Hepatocyte (in vitro differentiated cells): Measurements from ENCODE around the gene ADGRL3. TPM values are rescaled to one million over a fixed set of nuclear protein-coding genes. Genes with fewer than 3 reads are reported as not detected.

Experiments
- DNase-seq: peaks from one replicate; pipeline ENCODE4 v3.0.0-alpha.2; 2016; ENCODE audit warnings: low spot score
- H2AFZ ChIP-seq: fragments of 200-600 bp; sonication (generic); 2 replicates; pipeline ENCODE4 v1.6.0; 2016; ENCODE audit warnings: antibody characterized with exemption, mild to moderate bottlenecking
- H3K27ac ChIP-seq: fragments of 200-600 bp; sonication (generic); 2 replicates; pipeline ENCODE4 v1.5.1; 2016; ENCODE audit warnings: mild to moderate bottlenecking
- H3K27me3 ChIP-seq: fragments of 200-600 bp; sonication (generic); 2 replicates; pipeline ENCODE4 v1.6.1; 2016
- H3K36me3 ChIP-seq: fragments of 200-600 bp; sonication (generic); replicated peaks from 2 replicates; pipeline ENCODE4 v1.5.1; 2016; ENCODE audit warnings: low read depth; ENCODE audit not compliant: insufficient read depth
- H3K4me1 ChIP-seq: fragments of 200-600 bp; sonication (generic); 2 replicates; pipeline ENCODE4 v1.5.1; 2016; ENCODE audit warnings: mild to moderate bottlenecking, moderate library complexity; ENCODE audit not compliant: insufficient read depth
- H3K4me2 ChIP-seq: fragments of 200-600 bp; sonication (generic); 2 replicates; pipeline ENCODE4 v1.6.0; 2016
- H3K4me3 ChIP-seq: fragments of 200-600 bp; sonication (generic); 2 replicates; pipeline ENCODE4 v1.5.1; 2016; ENCODE audit warnings: mild to moderate bottlenecking
- H3K79me2 ChIP-seq: fragments of 200-600 bp; sonication (generic); 2 replicates; pipeline ENCODE4 v1.6.0; 2017; ENCODE audit warnings: mild to moderate bottlenecking
- H3K9me2 ChIP-seq: fragments of 200-600 bp; sonication (generic); replicated peaks from 2 replicates; pipeline ENCODE4 v1.6.0; 2017; ENCODE audit warnings: mild to moderate bottlenecking; ENCODE audit not compliant: insufficient read depth
- H3K9me3 ChIP-seq: fragments of 200-600 bp; sonication (generic); 2 replicates; pipeline ENCODE4 v1.5.1; 2016; ENCODE audit warnings: low read depth, mild to moderate bottlenecking
- H4K20me1 ChIP-seq: fragments of 200-600 bp; sonication (generic); 2 replicates; pipeline ENCODE4 v1.6.0; 2016; ENCODE audit warnings: mild to moderate bottlenecking; ENCODE audit not compliant: insufficient read depth, poor library complexity, severe bottlenecking
- CTCF ChIP-seq: fragments of 200-600 bp; sonication (generic); IDR thresholded peaks from 2 replicates; pipeline ENCODE4 v1.5.1; 2016; ENCODE audit warnings: antibody characterized with exemption, mild to moderate bottlenecking; ENCODE audit not compliant: poor library complexity
- EZH2 ChIP-seq: fragments of 200-600 bp; sonication (generic); IDR thresholded peaks from 2 replicates; pipeline ENCODE4 v1.6.1; 2016; ENCODE audit warnings: antibody characterized with exemption, mild to moderate bottlenecking, borderline replicate concordance
- EZH2phosphoT487 ChIP-seq: fragments of 200-600 bp; sonication (generic); IDR thresholded peaks from one replicate; pipeline ENCODE4 v1.6.1; 2018; ENCODE audit warnings: antibody characterized with exemption, mild to moderate bottlenecking, low read depth, moderate library complexity; ENCODE audit not compliant: unreplicated experiment, severe bottlenecking
- WGBS: methylation state at CpG from one replicate; pipeline ENCODE4 v1.1.6; 2016; ENCODE audit warnings: low lambda C conversion rate; ENCODE audit errors: missing lambda C conversion rate; 5-methylcytosine and 5-hydroxymethylcytosine counted together
- polyA plus RNA-seq: library from polyadenylated mRNA; unstranded; fragments of >200 nt; fragmentation: Nextera tagmentation; extraction: Ambion mirVana; gene quantifications from 2 replicates; pipeline ENCODE4 v1.2.1, GENCODE V29; 2016
- total RNA-seq: library from RNA; depleted of rRNA; stranded (reverse); fragments of >200 nt; gene quantifications from 2 replicates; pipeline ENCODE4 v1.2.3, GENCODE V29; 2014

Gene ADGRL3
- total and polyA plus RNA-seq, 2 experiments from 2014 or later: 4.4 to 21.2 TPM

GRCh38 chr4:61827907-61828391, 627.8 kb downstream of the ADGRL3 start:
- Histone ChIP-seq H4K20me1 (no peaks in the 10 kb centered on the region), H3K36me3 (no peaks in the 10 kb centered on the region), H3K27ac (no peak overlapping the region), H3K4me2 (no peak overlapping the region), H3K4me1 (no peaks in the 10 kb centered on the region), H3K9me3 (no peaks in the 10 kb centered on the region), H3K9me2 (no peaks in the 10 kb centered on the region), H2AFZ (no peak overlapping the region), H3K27me3 (no peaks in the 10 kb centered on the region), H3K79me2 (no peaks in the 10 kb centered on the region), H3K4me3 (no peak overlapping the region)
- 8% methylated on average over 1 of the region's 1 CpG for WGBS
- DNase-seq: no peak
- TF ChIP-seq EZH2phosphoT487 (no peak), EZH2 (no peak), CTCF (no peak)

GRCh38 chr4:61828960-61829359, 628.8 kb downstream of the ADGRL3 start:
- WGBS: 56% methylated on average over 3 of the region's 3 CpGs
- no peak overlapping the region for H3K4me2 ChIP-seq
- no peak for DNase-seq

GRCh38 chr4:61831987-61832386, 631.9 kb downstream of the ADGRL3 start:
- no peaks in the 10 kb centered on the region for H3K27me3 ChIP-seq
- no peak overlapping the region for H3K27ac ChIP-seq
- no peaks in the 10 kb centered on the region for H3K36me3 ChIP-seq
- H3K9me3 ChIP-seq: no peaks in the 10 kb centered on the region
- no peak for TF ChIP-seq EZH2phosphoT487
- TF ChIP-seq CTCF: no peak
- no peak for TF ChIP-seq EZH2
- H2AFZ ChIP-seq: no peak overlapping the region
- no peaks in the 10 kb centered on the region for H3K4me1 ChIP-seq
- H4K20me1 ChIP-seq: no peaks in the 10 kb centered on the region
- no peak overlapping the region for H3K4me2 ChIP-seq
- H3K9me2 ChIP-seq: no peaks in the 10 kb centered on the region
- H3K79me2 ChIP-seq: no peaks in the 10 kb centered on the region
- H3K4me3 ChIP-seq: no peak overlapping the region
- DNase-seq: no peak
- WGBS: 36% methylated on average over 1 of the region's 1 CpG

More at GRCh38 chr4:61828960-61829359, 628.8 kb downstream of the ADGRL3 start:
- H3K79me2 ChIP-seq: no peaks in the 10 kb centered on the region
- no peak overlapping the region for H2AFZ ChIP-seq
- H3K27ac ChIP-seq: no peak overlapping the region
- H3K36me3 ChIP-seq: no peaks in the 10 kb centered on the region
- no peaks in the 10 kb centered on the region for H3K9me3 ChIP-seq
- H3K9me2 ChIP-seq: no peaks in the 10 kb centered on the region
- no peaks in the 10 kb centered on the region for H3K27me3 ChIP-seq
- H4K20me1 ChIP-seq: no peaks in the 10 kb centered on the region
- H3K4me3 ChIP-seq: no peak overlapping the region
- no peaks in the 10 kb centered on the region for H3K4me1 ChIP-seq
- no peak for TF ChIP-seq EZH2
- no peak for TF ChIP-seq CTCF
- TF ChIP-seq EZH2phosphoT487: no peak

GRCh38 chr4:61837395-61837794, 637.3 kb downstream of the ADGRL3 start:
- H3K27me3 ChIP-seq: no peaks in the 10 kb centered on the region
- no peak for TF ChIP-seq CTCF
- TF ChIP-seq EZH2: no peak
- no peak for TF ChIP-seq EZH2phosphoT487
- no peak overlapping the region for H3K4me3 ChIP-seq
- no peaks in the 10 kb centered on the region for H4K20me1 ChIP-seq
- no peaks in the 10 kb centered on the region for H3K36me3 ChIP-seq
- no peaks in the 10 kb centered on the region for H3K9me3 ChIP-seq
- H3K27ac ChIP-seq: no peak overlapping the region
- peaks cover 4% of the 10 kb centered on the region for H3K4me1 ChIP-seq
- DNase-seq: no peak
- WGBS: 67% methylated on average over 2 of the region's 2 CpGs
- no peaks in the 10 kb centered on the region for H3K79me2 ChIP-seq
- no peaks in the 10 kb centered on the region for H3K9me2 ChIP-seq
- no peak overlapping the region for H2AFZ ChIP-seq
- no peak overlapping the region for H3K4me2 ChIP-seq
